Mucosa of stomach (tissue), 1 donor: ENCODE data around the gene S100A7.

Source experiments
- H3K27me3 ChIP-seq: one replicate; pipeline ENCODE4 v1.7.0; 2013; ENCODE audit warnings: mild to moderate bottlenecking, low read length; ENCODE audit not compliant: control insufficient read depth, insufficient read depth
- H3K36me3 ChIP-seq: one replicate; pipeline ENCODE4 v1.7.0; 2013; ENCODE audit warnings: low read length; ENCODE audit not compliant: control insufficient read depth, insufficient read depth
- H3K4me1 ChIP-seq: one replicate; pipeline ENCODE4 v1.7.0; 2013; ENCODE audit warnings: mild to moderate bottlenecking, low read length; ENCODE audit not compliant: control insufficient read depth, insufficient read depth
- H3K4me3 ChIP-seq: one replicate; pipeline ENCODE4 v1.7.0; 2013; ENCODE audit warnings: low read length
- H3K9ac ChIP-seq: one replicate; pipeline ENCODE4 v1.7.0; 2013; ENCODE audit warnings: mild to moderate bottlenecking, low read length, moderate library complexity
- H3K9me3 ChIP-seq: one replicate; pipeline ENCODE4 v1.7.0; 2013; ENCODE audit warnings: mild to moderate bottlenecking, low read length, moderate library complexity; ENCODE audit not compliant: control insufficient read depth
- donor health status: Pancreatic carcinoma.

Gene S100A7

DNA sequence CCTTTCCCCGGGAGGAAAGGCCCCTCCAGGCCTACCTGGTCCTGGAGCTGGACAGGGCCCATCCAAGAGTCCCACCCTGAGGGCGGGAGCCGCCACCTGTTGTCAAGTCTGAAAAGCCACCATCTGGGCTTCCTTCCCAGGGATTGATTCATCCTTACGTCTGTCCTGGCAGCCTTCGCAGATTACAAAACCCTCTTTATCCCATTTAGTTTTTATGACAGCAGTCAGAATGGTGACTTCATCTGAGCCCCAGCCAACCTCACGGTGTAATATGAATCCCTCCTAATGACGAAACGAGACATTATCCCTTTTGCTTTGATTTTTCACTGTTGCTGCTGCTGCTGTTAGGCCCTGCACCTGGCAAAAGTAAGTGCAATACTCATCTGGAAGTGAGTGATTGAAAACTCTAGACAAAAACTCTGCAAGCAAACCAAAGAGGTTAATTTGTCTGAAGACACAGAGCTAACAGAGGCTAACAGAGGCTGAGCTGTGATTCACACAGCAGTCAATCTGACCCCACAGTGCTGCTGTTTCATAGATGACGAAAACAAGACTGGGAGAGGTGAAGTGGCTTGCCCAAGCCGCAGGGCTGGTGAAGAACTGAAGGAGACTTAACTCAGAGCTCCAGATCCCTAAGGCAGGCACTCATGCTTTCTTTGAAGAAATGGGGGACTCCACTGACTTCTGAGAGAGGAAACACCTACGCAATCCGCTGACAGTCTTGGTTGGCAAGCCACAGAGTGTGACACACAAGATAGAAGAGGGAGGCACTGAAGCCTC is 30.0 kb upstream of the S100A7 start:
- no peak overlapping the region for H3K4me3 ChIP-seq
- H3K9me3 ChIP-seq, result no peaks in the 10 kb centered on the region
- H3K27me3 ChIP-seq, result no peaks in the 10 kb centered on the region
- peaks cover 11% of the 10 kb centered on the region for H3K4me1 ChIP-seq
- H3K9ac ChIP-seq, result no peak overlapping the region
- H3K36me3 ChIP-seq, result no peaks in the 10 kb centered on the region

- Histone ChIP-seq H3K27me3 (peaks cover 3% of the 10 kb centered on the region), H3K9me3 (no peaks in the 10 kb centered on the region), H3K36me3 (no peaks in the 10 kb centered on the region), H3K4me3 (no peak overlapping the region), H3K4me1 (peaks cover 14% of the 10 kb centered on the region), H3K9ac (no peak overlapping the region)
Observed at GRCh38 chr1:153488731-153489130, 28.3 kb upstream of the S100A7 start.

DNA sequence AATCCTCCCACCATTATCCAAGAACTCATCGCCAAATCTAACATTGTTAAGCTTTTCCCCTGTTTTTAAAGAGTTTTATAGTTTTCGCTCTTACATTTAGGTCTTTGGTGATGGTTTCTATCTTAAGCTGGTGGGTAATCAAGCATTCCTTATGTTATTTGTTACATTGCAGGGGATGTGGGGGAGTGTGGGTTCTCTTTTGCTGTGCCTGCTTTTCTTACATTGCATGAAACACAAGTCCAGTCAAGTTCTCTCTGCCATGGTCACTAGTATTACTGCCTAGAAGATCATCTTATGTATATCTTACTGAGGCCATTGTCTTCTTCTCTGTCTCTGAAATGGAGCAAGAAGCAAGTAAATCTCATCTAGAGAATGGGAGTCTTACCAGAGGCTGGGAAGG is 27.3 kb upstream of the S100A7 start:
- Histone ChIP-seq H3K9ac (no peak overlapping the region), H3K27me3 (peaks cover 3% of the 10 kb centered on the region), H3K9me3 (no peaks in the 10 kb centered on the region), H3K4me3 (no peak overlapping the region), H3K4me1 (peaks cover 16% of the 10 kb centered on the region), H3K36me3 (no peaks in the 10 kb centered on the region)

DNA sequence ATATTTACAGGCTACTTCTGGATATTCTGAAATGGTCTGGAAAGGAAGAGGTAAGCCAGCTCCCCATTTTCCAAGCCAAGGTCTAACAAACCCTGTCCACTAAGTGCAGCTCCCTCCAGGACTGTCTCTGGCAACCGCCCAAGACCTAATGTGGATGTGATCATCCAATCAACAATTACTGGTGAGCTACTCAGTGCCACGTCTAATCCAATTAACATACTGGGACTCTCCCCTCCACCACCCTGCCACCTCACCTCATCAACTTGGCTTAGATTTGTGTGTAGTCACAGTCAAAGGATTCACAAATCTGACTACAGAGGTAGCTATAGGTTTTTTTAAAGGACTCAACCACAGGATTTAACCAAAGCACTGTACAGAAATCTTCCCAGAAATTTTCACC is 25.4 kb upstream of the S100A7 start:
- Histone ChIP-seq H3K27me3 (peaks cover 4% of the 10 kb centered on the region), H3K9ac (no peak overlapping the region), H3K4me1 (peaks cover 11% of the 10 kb centered on the region), H3K4me3 (no peak overlapping the region), H3K9me3 (no peaks in the 10 kb centered on the region), H3K36me3 (no peaks in the 10 kb centered on the region)

DNA sequence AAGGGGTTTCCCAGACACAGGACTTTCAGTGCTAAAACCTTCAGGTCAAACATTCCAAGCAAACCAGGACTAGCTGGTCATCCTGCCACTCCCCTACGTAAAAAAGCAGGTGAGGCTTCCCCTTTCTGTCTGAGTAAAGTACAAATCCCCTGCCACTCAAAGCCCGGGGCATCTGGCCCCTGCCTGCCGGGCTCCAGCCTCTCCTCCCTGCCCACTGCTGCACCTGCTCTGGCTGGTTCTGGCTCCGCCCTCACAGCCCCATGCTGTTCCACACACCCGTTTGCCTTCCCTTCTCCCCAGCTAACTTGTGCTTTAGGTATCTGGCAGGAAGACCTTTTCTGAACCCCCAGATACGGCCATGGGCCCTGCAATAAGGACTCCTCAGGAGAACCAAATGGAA is 23.3 kb upstream of the S100A7 start:
- Histone ChIP-seq H3K36me3 (no peaks in the 10 kb centered on the region), H3K27me3 (peaks cover 5% of the 10 kb centered on the region), H3K9me3 (no peaks in the 10 kb centered on the region), H3K4me1 (peaks cover 12% of the 10 kb centered on the region), H3K4me3 (no peak overlapping the region), H3K9ac (no peak overlapping the region)

- Histone ChIP-seq H3K27me3 (peaks cover 5% of the 10 kb centered on the region), H3K4me1 (peaks cover 20% of the 10 kb centered on the region), H3K36me3 (no peaks in the 10 kb centered on the region), H3K9me3 (no peaks in the 10 kb centered on the region), H3K4me3 (no peak overlapping the region), H3K9ac (no peak overlapping the region)
Observed at GRCh38 chr1:153481124-153481523, 20.7 kb upstream of the S100A7 start.

DNA sequence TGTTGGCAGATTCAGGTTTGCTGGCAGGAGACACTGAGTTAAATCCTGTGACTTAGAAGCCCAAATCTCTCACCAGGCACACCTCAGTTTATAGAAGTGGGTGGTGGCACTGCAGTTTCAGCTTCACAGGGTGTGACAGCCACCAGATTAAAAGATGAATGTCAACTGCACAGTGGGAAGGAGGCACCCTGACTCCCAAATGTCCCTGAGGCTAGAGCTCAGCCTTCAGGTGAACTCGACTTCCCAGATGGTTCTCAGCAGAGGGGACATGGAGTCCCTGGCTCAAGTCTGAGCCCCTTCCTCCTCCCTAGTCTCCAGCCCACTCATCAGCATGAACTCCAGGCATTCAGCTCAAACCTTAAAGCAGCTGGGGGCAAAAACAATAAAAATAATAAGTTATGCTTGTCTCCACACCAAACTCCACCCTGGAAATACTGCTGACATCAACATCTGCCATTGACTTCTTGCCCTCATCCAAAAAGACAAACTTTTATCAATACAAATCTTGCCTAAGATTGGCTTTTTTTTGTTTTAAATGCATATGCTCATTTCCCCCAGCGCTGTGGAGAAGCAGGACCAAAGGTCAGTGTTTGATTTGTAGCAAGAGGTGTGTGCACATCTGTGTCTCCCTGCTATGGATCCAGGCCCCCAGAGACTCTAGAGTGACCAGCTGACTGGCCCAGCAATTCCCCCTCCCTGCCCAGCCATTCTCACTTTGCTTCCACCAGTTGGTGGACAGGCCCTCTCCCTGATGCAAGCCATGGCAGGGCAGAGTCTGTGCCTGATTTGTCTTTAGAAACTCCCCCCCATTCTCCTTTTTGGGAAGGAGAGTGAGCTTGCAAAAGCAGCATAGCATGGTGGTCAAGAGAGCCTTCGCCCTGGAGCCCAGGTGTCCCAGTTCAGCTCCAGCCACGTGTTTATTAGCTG is 18.5 kb upstream of the S100A7 start:
- Histone ChIP-seq H3K4me1 (peaks cover 19% of the 10 kb centered on the region), H3K9ac (no peak overlapping the region)

GRCh38 chr1:153478047-153478691 is 17.7 kb upstream of the S100A7 start:
- no peaks in the 10 kb centered on the region for H3K36me3 ChIP-seq
- peaks cover 3% of the 10 kb centered on the region for H3K27me3 ChIP-seq
- H3K9ac ChIP-seq, result no peak overlapping the region
- no peaks in the 10 kb centered on the region for H3K9me3 ChIP-seq
- H3K4me1 ChIP-seq, result peaks cover 15% of the 10 kb centered on the region
- no peak overlapping the region for H3K4me3 ChIP-seq

More for the DNA sequence above, 18.5 kb upstream of the S100A7 start:
- no peaks in the 10 kb centered on the region for H3K36me3 ChIP-seq
- H3K4me3 ChIP-seq, result no peak overlapping the region
- H3K9me3 ChIP-seq, result no peaks in the 10 kb centered on the region
- H3K27me3 ChIP-seq, result peaks cover 4% of the 10 kb centered on the region

- Histone ChIP-seq H3K4me3 (no peak overlapping the region), H3K9me3 (no peaks in the 10 kb centered on the region), H3K27me3 (peaks cover 3% of the 10 kb centered on the region), H3K9ac (no peak overlapping the region), H3K4me1 (peaks cover 15% of the 10 kb centered on the region), H3K36me3 (no peaks in the 10 kb centered on the region)
Observed at GRCh38 chr1:153476491-153477093, 16.1 kb upstream of the S100A7 start.

DNA sequence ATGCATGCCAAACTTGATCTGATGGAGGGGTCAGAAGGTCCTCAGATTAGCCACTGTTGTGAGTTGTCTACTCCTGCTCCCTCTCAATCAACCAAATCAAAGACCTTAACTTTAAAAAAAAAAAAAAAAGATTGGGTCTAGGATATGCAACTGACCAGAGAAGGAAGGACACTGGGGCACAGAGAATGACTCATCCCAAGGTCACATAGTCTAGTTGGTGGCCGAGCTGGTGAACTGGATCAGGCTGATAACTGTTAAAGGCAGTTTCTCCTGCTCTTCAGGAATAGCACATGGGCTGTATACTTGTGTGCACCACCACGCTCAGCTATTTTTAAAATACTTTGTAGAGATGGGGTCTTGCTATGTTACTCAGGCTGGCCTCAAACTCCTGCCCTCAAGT is 14.8 kb upstream of the S100A7 start:
- Histone ChIP-seq H3K4me1 (peaks cover 15% of the 10 kb centered on the region), H3K9ac (no peak overlapping the region), H3K9me3 (no peaks in the 10 kb centered on the region), H3K27me3 (no peaks in the 10 kb centered on the region), H3K4me3 (no peak overlapping the region), H3K36me3 (no peaks in the 10 kb centered on the region)

- Histone ChIP-seq H3K27me3 (no peaks in the 10 kb centered on the region), H3K4me1 (peaks cover 14% of the 10 kb centered on the region), H3K9ac (no peak overlapping the region), H3K36me3 (no peaks in the 10 kb centered on the region), H3K9me3 (no peaks in the 10 kb centered on the region), H3K4me3 (no peak overlapping the region)
Observed at GRCh38 chr1:153474347-153474746, 13.9 kb upstream of the S100A7 start.
